NT2/D1 (cell line): Measurements from ENCODE around the gene TUBA4B.

Source experiments
- DNase-seq: peaks from one replicate; pipeline ENCODE4 v3.0.0-alpha.2; 2011; ENCODE audit warnings: low read depth, low spot score
- H3K27me3 ChIP-seq: 2 replicates; pipeline ENCODE4 v1.6.0; 2011; ENCODE audit warnings: mild to moderate bottlenecking; ENCODE audit not compliant: insufficient read length, insufficient read depth
- H3K36me3 ChIP-seq: 2 replicates; pipeline ENCODE4 v1.6.1; 2011; ENCODE audit warnings: mild to moderate bottlenecking, low read length, mixed read lengths; ENCODE audit not compliant: insufficient read depth, insufficient read length
- H3K4me1 ChIP-seq: 2 replicates; pipeline ENCODE4 v1.5.1; 2011; ENCODE audit not compliant: insufficient read depth, insufficient read length
- H3K4me3 ChIP-seq: 2 replicates; pipeline ENCODE4 v1.5.1; 2011; ENCODE audit warnings: low read depth; ENCODE audit not compliant: insufficient read length
- H3K9ac ChIP-seq: 2 replicates; pipeline ENCODE4 v1.6.0; 2011; ENCODE audit warnings: low read depth; ENCODE audit not compliant: insufficient read length
- H3K9me3 ChIP-seq: 2 replicates; pipeline ENCODE4 v1.5.1; 2011; ENCODE audit warnings: mild to moderate bottlenecking, low read length; ENCODE audit not compliant: insufficient read depth
- SUZ12 ChIP-seq: IDR thresholded peaks from 2 replicates; pipeline ENCODE4 v1.6.1; 2011; ENCODE audit not compliant: insufficient read length, insufficient read depth; ENCODE audit errors: extremely low read depth
- YY1 ChIP-seq: IDR thresholded peaks from 2 replicates; pipeline ENCODE4 v1.6.1; 2011; ENCODE audit not compliant: insufficient read length, insufficient read depth
- ZNF274 ChIP-seq: IDR thresholded peaks from 2 replicates; pipeline ENCODE4 v1.6.1; 2011; ENCODE audit warnings: mild to moderate bottlenecking, low read depth, low read length

TUBA4B gene

DNA sequence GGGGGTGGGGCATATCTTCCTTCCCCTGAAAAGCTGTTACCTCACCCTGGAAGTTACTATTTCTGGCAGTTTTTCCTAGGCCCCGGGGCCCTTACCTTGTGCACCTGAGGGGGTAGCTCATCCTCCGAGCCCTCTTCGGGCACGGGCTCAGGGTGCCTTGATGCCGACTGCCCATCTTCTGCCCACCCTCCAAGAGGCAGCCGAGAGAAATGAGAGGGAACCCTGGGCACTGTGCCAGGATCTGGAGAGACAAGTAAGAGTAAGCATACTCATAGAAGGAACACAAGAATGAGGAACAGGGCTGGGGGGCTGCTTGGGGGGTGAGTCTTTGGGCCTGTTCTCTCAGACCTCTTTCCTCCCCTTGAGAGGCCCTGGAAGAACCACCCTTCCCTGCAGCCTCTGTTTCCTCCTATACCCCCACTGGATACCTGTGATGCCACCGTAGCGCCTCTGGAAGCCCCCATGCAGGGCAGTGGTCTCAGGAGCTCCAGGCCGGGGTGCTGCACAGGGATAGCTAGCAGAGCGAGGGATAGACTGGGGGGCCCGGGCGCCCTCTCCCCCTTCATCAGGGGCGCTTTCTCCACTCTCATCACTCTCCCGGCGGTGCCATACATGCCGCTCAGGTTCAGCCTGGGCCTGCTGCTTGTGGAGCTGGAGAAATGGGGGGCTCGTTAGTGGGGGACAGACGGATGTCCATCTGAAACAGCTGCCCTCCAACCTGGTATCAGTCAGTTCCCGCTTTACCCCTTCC is 32.2 kb upstream of the TUBA4B start:
- Histone ChIP-seq H3K9ac (no peak overlapping the region), H3K36me3 (peaks cover 78% of the 10 kb centered on the region), H3K4me1 (peaks cover 10% of the 10 kb centered on the region), H3K27me3 (no peaks in the 10 kb centered on the region), H3K4me3 (no peak overlapping the region), H3K9me3 (no peaks in the 10 kb centered on the region)
- no peak for TF ChIP-seq SUZ12
- no peak for TF ChIP-seq YY1
- no peak for TF ChIP-seq ZNF274
- DNase-seq, result no peak

- Histone ChIP-seq H3K4me1 (peaks cover 2% of the 10 kb centered on the region), H3K9me3 (no peaks in the 10 kb centered on the region), H3K36me3 (peaks cover 78% of the 10 kb centered on the region), H3K27me3 (no peaks in the 10 kb centered on the region), H3K9ac (no peak overlapping the region), H3K4me3 (no peak overlapping the region)
- DNase-seq, result no peak
- TF ChIP-seq ZNF274 (no peak), YY1 (no peak), SUZ12 (no peak)
Measured at GRCh38 chr2:219221957-219222518, 31.0 kb upstream of the TUBA4B start.

DNA sequence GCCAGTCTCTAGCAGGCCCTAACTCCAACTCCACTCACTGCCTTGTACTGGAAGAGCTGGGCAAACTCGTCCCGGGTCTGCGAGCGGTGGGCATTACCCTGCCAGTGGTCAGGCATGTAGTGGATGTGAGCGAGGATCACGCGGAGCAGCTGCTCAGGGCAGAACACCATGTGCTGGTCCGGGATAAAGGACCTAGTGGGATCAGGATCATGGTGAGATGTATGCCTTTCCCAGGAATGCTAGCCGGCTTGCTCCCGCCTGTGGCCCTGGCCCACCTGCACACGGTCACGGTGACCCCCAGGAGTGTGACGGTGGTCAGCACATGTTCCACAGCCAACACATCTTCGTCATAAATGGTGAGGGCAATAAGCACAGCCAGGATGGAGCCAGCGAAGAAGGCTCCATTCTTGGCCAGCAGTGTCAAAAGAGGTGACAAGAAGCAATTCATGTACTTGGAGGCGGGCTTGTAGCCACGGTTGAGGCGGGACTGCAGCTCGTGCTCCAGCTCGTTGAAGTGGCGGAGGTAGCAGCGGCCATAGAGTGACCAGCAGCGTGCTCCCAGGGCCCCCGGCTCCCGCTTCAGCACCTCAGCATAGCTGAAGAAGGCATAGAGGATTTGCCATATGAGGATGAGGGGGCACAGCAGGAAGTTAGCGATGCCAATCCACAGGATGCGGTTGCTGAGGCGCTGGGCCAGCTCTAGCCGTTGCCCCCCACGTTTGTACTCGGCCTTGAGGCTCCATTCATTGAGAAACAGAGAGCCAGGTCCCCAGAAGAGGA is 29.0 kb upstream of the TUBA4B start:
- no peaks in the 10 kb centered on the region for H3K9me3 ChIP-seq
- peaks cover 82% of the 10 kb centered on the region for H3K36me3 ChIP-seq
- no peaks in the 10 kb centered on the region for H3K27me3 ChIP-seq
- no peak for DNase-seq
- TF ChIP-seq SUZ12 (no peak), YY1 (no peak), ZNF274 (no peak)
- H3K9ac ChIP-seq, result no peak overlapping the region
- peaks cover 9% of the 10 kb centered on the region for H3K4me1 ChIP-seq
- H3K4me3 ChIP-seq, result no peak overlapping the region

GRCh38 chr2:219225350-219225749 is 27.7 kb upstream of the TUBA4B start:
- Histone ChIP-seq H3K27me3 (no peaks in the 10 kb centered on the region), H3K9me3 (no peaks in the 10 kb centered on the region), H3K9ac (no peak overlapping the region), H3K4me1 (peaks cover 7% of the 10 kb centered on the region), H3K36me3 (peaks cover 70% of the 10 kb centered on the region), H3K4me3 (no peak overlapping the region)
- no peak for DNase-seq
- no peak for TF ChIP-seq YY1
- no peak for TF ChIP-seq SUZ12
- no peak for TF ChIP-seq ZNF274

DNA sequence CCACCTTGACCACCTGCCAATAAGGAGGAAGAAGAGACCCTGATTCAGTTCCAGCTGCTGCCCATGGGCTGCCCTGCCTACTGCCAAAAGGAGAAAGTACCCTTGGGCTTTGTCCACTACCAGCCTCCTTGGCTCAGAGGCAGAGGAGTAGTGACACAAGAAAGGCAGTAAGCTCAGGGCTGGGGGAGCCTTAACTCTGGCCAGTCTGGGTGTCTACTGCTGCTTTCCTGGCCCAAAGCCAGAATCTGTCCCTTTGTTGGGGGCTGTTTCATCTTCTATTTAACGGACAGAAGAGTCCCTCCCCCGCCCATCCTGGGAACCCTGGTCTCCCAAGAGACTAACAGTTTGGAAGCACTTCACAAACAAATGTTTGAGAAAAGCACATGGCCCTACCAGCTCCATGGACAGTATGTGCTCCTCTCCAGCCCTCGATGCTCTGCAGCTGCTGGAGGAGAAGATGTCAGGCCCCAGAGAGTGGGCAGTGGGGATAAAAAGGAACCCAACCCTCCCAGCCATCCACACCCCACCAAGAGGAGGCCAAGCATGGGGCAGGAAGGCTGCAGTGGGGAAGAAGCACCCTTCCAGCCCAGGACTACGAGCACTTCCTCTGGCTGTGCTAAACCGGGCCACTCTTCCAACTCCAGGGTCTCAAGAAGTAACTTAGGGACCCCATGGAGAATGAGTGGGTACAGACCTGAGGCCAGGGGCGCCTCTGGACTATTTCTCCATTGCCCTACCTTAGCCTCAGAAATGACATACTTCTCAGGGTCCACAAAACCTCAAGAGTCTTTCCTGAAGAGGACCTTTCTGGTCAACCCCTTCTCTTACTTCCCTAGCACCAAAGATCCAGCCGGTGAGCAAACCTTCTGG is 24.8 kb upstream of the TUBA4B start:
- peaks cover 62% of the 10 kb centered on the region for H3K36me3 ChIP-seq

GRCh38 chr2:219228911-219229304 is 24.1 kb upstream of the TUBA4B start:
- H3K4me1 ChIP-seq, result peaks cover 7% of the 10 kb centered on the region
- no peak for DNase-seq
- no peaks in the 10 kb centered on the region for H3K27me3 ChIP-seq
- H3K36me3 ChIP-seq, result peaks cover 62% of the 10 kb centered on the region
- H3K4me3 ChIP-seq, result peak overlapping the region; percentile 81
- TF ChIP-seq ZNF274 (no peak), YY1 (no peak), SUZ12 (no peak)
- peak overlapping the region; percentile 97 for H3K9ac ChIP-seq
- H3K9me3 ChIP-seq, result no peaks in the 10 kb centered on the region

More for the DNA sequence above, 24.8 kb upstream of the TUBA4B start:
- no peak for TF ChIP-seq SUZ12
- TF ChIP-seq ZNF274, result no peak
- TF ChIP-seq YY1, result no peak
- Histone ChIP-seq H3K4me3 (peak overlapping the region; percentile 81), H3K9ac (peak overlapping the region; percentile 97), H3K9me3 (no peaks in the 10 kb centered on the region), H3K27me3 (no peaks in the 10 kb centered on the region), H3K4me1 (peaks cover 7% of the 10 kb centered on the region)
- no peak for DNase-seq
